ENCODE measurements around the gene GMFB. TPM values are rescaled to one million over a fixed set of nuclear protein-coding genes. Genes with fewer than 3 reads are reported as not detected.

The GMFB gene
- total RNA-seq, 2 experiments from 2014 or later: 28.1 to 34.1 TPM

GRCh38 chr14:54512393-54512792 is 23.6 kb upstream of the GMFB start:
- Mint-ChIP-seq H3K27ac (no peak overlapping the region), H3K27me3 (ENCODE audit: low read depth) (no peaks in the 10 kb centered on the region), H3K4me3 (no peak overlapping the region), H3K9me3 (ENCODE audit: insufficient read depth) (peaks cover 20% of the 10 kb centered on the region), H3K36me3 (ENCODE audit: low read depth) (peaks cover 21% of the 10 kb centered on the region), H3K4me1 (ENCODE audit: low read depth) (peaks cover 34% of the 10 kb centered on the region)
- ATAC-seq (no peak), DNase-seq (no peak)
- ChIA-PET POLR2A (no interaction called here), CTCF (interaction anchor here (0.6 to 1.3 kb wide), 2 partner anchors 8 to 263 kb away, joined by 3 read pairs; no protein-coding TSS in a partner anchor)

- DNase-seq (peak; percentile 97), ATAC-seq (peak; percentile 99)
- peaks cover 5% of the 10 kb centered on the region for H3K36me3 Mint-ChIP-seq (ENCODE audit: low read depth)
- CTCF ChIA-PET: interaction anchor here (0.5 to 2.8 kb wide), 14 partner anchors 9 to 372 kb away, joined by 3 to 18 read pairs (median 4); partner anchors contain the start of gene GMFB
- H3K4me1 Mint-ChIP-seq (ENCODE audit: low read depth): peaks cover 34% of the 10 kb centered on the region
- POLR2A ChIA-PET: interaction anchor here (0.6 to 3.4 kb wide), 4 partner anchors 15 to 392 kb away, joined by 3 to 18 read pairs (median 4); partner anchors contain the start of gene GMFB
- peaks cover 8% of the 10 kb centered on the region for H3K27me3 Mint-ChIP-seq (ENCODE audit: low read depth)
- H3K27ac Mint-ChIP-seq: peak within 1 kb of the TSS; percentile 87
- peaks cover 2% of the 10 kb centered on the region for H3K9me3 Mint-ChIP-seq (ENCODE audit: insufficient read depth)
- peak within 1 kb of the TSS; percentile 93 for H3K4me3 Mint-ChIP-seq
Observed at GRCh38 chr14:54509546-54510501, 21.0 kb upstream of the GMFB start, which contains the start of gene CGRRF1. CGRRF1 (plus strand) TSS chr14:54509906; CDS start chr14:54509960, 54 bp downstream.

GRCh38 chr14:54503486-54503885 is 14.7 kb upstream of the GMFB start:
- H3K36me3 Mint-ChIP-seq (ENCODE audit: low read depth): no peaks in the 10 kb centered on the region
- H3K9me3 Mint-ChIP-seq (ENCODE audit: insufficient read depth): no peaks in the 10 kb centered on the region
- ATAC-seq (no peak), DNase-seq (no peak)
- no peak overlapping the region for H3K4me3 Mint-ChIP-seq
- H3K27me3 Mint-ChIP-seq (ENCODE audit: low read depth): peaks cover 30% of the 10 kb centered on the region
- no peak overlapping the region for H3K27ac Mint-ChIP-seq
- ChIA-PET POLR2A (no interaction called here), CTCF (interaction anchor here (0.7 to 2.3 kb wide), 4 partner anchors 9 to 270 kb away, joined by 3 to 6 read pairs (median 3); partner anchors contain the start of gene GMFB)
- H3K4me1 Mint-ChIP-seq (ENCODE audit: low read depth): no peaks in the 10 kb centered on the region

GRCh38 chr14:54502602-54503001 is 13.8 kb upstream of the GMFB start:
- Mint-ChIP-seq H3K4me3 (no peak overlapping the region), H3K27ac (no peak overlapping the region), H3K9me3 (ENCODE audit: insufficient read depth) (no peaks in the 10 kb centered on the region), H3K27me3 (ENCODE audit: low read depth) (peaks cover 33% of the 10 kb centered on the region), H3K4me1 (ENCODE audit: low read depth) (no peaks in the 10 kb centered on the region), H3K36me3 (ENCODE audit: low read depth) (no peaks in the 10 kb centered on the region)
- ATAC-seq (no peak), DNase-seq (no peak)
- POLR2A ChIA-PET: no interaction called here
- CTCF ChIA-PET: interaction anchor here (0.6 to 2.3 kb wide), 2 partner anchors 14 to 290 kb away, joined by 4 to 6 read pairs; partner anchors contain the start of gene GMFB

GRCh38 chr14:54501480-54501879 is 12.7 kb upstream of the GMFB start:
- DNase-seq: no peak
- ChIA-PET CTCF (no interaction called here), POLR2A (no interaction called here)
- Mint-ChIP-seq H3K4me1 (ENCODE audit: low read depth) (no peaks in the 10 kb centered on the region), H3K27me3 (ENCODE audit: low read depth) (peaks cover 30% of the 10 kb centered on the region), H3K27ac (no peak overlapping the region), H3K9me3 (ENCODE audit: insufficient read depth) (no peaks in the 10 kb centered on the region), H3K36me3 (ENCODE audit: low read depth) (no peaks in the 10 kb centered on the region), H3K4me3 (no peak overlapping the region)
- ATAC-seq: no peak

GRCh38 chr14:54500744-54501143 is 12.0 kb upstream of the GMFB start:
- DNase-seq (no peak), ATAC-seq (no peak)
- H3K27ac Mint-ChIP-seq: no peak overlapping the region
- no peaks in the 10 kb centered on the region for H3K9me3 Mint-ChIP-seq (ENCODE audit: insufficient read depth)
- no peaks in the 10 kb centered on the region for H3K4me1 Mint-ChIP-seq (ENCODE audit: low read depth)
- POLR2A ChIA-PET: no interaction called here
- H3K4me3 Mint-ChIP-seq: no peak overlapping the region
- no peaks in the 10 kb centered on the region for H3K36me3 Mint-ChIP-seq (ENCODE audit: low read depth)
- peaks cover 28% of the 10 kb centered on the region for H3K27me3 Mint-ChIP-seq (ENCODE audit: low read depth)
- CTCF ChIA-PET: interaction anchor here (1.3 kb wide), 1 partner anchor 9 kb away, joined by 8 read pairs; the partner anchor contains the start of gene CGRRF1

- CTCF ChIA-PET: no interaction called here
- Mint-ChIP-seq H3K9me3 (ENCODE audit: insufficient read depth) (no peaks in the 10 kb centered on the region), H3K4me1 (ENCODE audit: low read depth) (no peaks in the 10 kb centered on the region), H3K36me3 (ENCODE audit: low read depth) (no peaks in the 10 kb centered on the region), H3K4me3 (no peak overlapping the region), H3K27ac (no peak overlapping the region), H3K27me3 (ENCODE audit: low read depth) (peaks cover 25% of the 10 kb centered on the region)
- no peak for DNase-seq
- no peak for ATAC-seq
- POLR2A ChIA-PET: no interaction called here
Observed at GRCh38 chr14:54498579-54498978, 9.8 kb upstream of the GMFB start.

- Mint-ChIP-seq H3K27me3 (ENCODE audit: low read depth) (peaks cover 25% of the 10 kb centered on the region), H3K36me3 (ENCODE audit: low read depth) (no peaks in the 10 kb centered on the region), H3K4me1 (ENCODE audit: low read depth) (no peaks in the 10 kb centered on the region), H3K9me3 (ENCODE audit: insufficient read depth) (no peaks in the 10 kb centered on the region), H3K4me3 (no peak overlapping the region), H3K27ac (no peak overlapping the region)
- ChIA-PET POLR2A (no interaction called here), CTCF (no interaction called here)
- DNase-seq (no peak), ATAC-seq (no peak)
Observed at GRCh38 chr14:54498095-54498531, 9.3 kb upstream of the GMFB start.

GRCh38 chr14:54497224-54497623 is 8.4 kb upstream of the GMFB start:
- no peak for DNase-seq
- Mint-ChIP-seq H3K27ac (no peak overlapping the region), H3K4me1 (ENCODE audit: low read depth) (no peaks in the 10 kb centered on the region), H3K9me3 (ENCODE audit: insufficient read depth) (no peaks in the 10 kb centered on the region), H3K27me3 (ENCODE audit: low read depth) (peaks cover 21% of the 10 kb centered on the region), H3K36me3 (ENCODE audit: low read depth) (no peaks in the 10 kb centered on the region), H3K4me3 (no peak overlapping the region)
- POLR2A ChIA-PET: no interaction called here
- no peak for ATAC-seq
- CTCF ChIA-PET: no interaction called here

- no peak for DNase-seq
- Mint-ChIP-seq H3K4me1 (ENCODE audit: low read depth) (peaks cover 15% of the 10 kb centered on the region), H3K4me3 (no peak overlapping the region), H3K27me3 (ENCODE audit: low read depth) (peaks cover under 1% of the 10 kb centered on the region), H3K27ac (no peak overlapping the region), H3K9me3 (ENCODE audit: insufficient read depth) (no peaks in the 10 kb centered on the region), H3K36me3 (ENCODE audit: low read depth) (no peaks in the 10 kb centered on the region)
- ChIA-PET POLR2A (no interaction called here), CTCF (interaction anchor here (0.6 to 1.5 kb wide), 4 partner anchors 11 to 65 kb away, joined by 3 to 8 read pairs (median 4); partner anchors contain the start of gene CGRRF1)
- ATAC-seq: no peak
Observed at GRCh38 chr14:54493293-54493692, 4.5 kb upstream of the GMFB start.

GRCh38 chr14:54490445-54491175 is 1.8 kb upstream of the GMFB start:
- no peaks in the 10 kb centered on the region for H3K9me3 Mint-ChIP-seq (ENCODE audit: insufficient read depth)
- CTCF ChIA-PET: interaction anchor here (0.7 kb wide), 1 partner anchor 19 kb away, joined by 3 read pairs; the partner anchor contains the start of gene CGRRF1
- DNase-seq (no peak), ATAC-seq (no peak)
- no peaks in the 10 kb centered on the region for H3K27me3 Mint-ChIP-seq (ENCODE audit: low read depth)
- H3K4me1 Mint-ChIP-seq (ENCODE audit: low read depth): peaks cover 36% of the 10 kb centered on the region
- no peak overlapping the region for H3K27ac Mint-ChIP-seq
- no peak overlapping the region for H3K4me3 Mint-ChIP-seq
- peaks cover 13% of the 10 kb centered on the region for H3K36me3 Mint-ChIP-seq (ENCODE audit: low read depth)
- POLR2A ChIA-PET: interaction anchor here (0.8 kb wide), 1 partner anchor 93 kb away, joined by 3 read pairs; no protein-coding TSS in a partner anchor

Data from activated CD8-positive, alpha-beta T cell treated with anti-CD3 and anti-CD28 coated beads, Interleukin-2, amount 10 ng/mL, durations not matched to agents 7 days and 5 days (primary cell).